ENCODE results near the gene PVRIG. TPM values are rescaled to one million over a fixed set of nuclear protein-coding genes. Genes with fewer than 3 reads are reported as not detected.

The PVRIG gene
- total and polyA plus RNA-seq, 2 of the 8 experiments (the other 6 are each of a cell fraction or from before 2014, with no cell fraction given) = 0.15 TPM; not detected in 1

GRCh38 chr7:100170101-100170897, 49.5 kb upstream of the PVRIG start (continued):
- TF ChIP-seq CHD7 (IDR thresholded peaks at IDR 0.05; ENCODE audit: insufficient replicate concordance, low read length) (no peak), HDAC6 (IDR thresholded peaks at IDR 0.05; ENCODE audit: low read depth, low read length) (no peak), SP4 (IDR thresholded peaks at IDR 0.05; ENCODE audit: low read length) (no peak), EP300 (IDR thresholded peaks at IDR 0.05; ENCODE audit: borderline replicate concordance in 1 of 2, low read depth in 2 of 2, low read length in 2 of 2) (no peak), ATF2 (IDR thresholded peaks at IDR 0.05; ENCODE audit: low read length) (no peak), KDM1A (IDR thresholded peaks at IDR 0.05; ENCODE audit: borderline replicate concordance, low read length) (no peak), RNF2 (IDR thresholded peaks at IDR 0.05; ENCODE audit: borderline replicate concordance, low read depth, low read length, missing control alignments, poor library complexity, severe bottlenecking) (no peak)
